Activated CD8-positive, alpha-beta memory T cell treated with anti-CD3 and anti-CD28 coated beads for 1 hour (primary cell): Measurements from ENCODE around the gene OLFM4.

Source experiments
- DNase-seq, 2 donors: peaks; one replicate each; pipeline ENCODE4 v3.0.0-alpha.2; 2020; ENCODE audit warnings: low read depth in 1 of 2; ENCODE audit errors: extremely low read depth in 1 of 2

The OLFM4 gene

DNA sequence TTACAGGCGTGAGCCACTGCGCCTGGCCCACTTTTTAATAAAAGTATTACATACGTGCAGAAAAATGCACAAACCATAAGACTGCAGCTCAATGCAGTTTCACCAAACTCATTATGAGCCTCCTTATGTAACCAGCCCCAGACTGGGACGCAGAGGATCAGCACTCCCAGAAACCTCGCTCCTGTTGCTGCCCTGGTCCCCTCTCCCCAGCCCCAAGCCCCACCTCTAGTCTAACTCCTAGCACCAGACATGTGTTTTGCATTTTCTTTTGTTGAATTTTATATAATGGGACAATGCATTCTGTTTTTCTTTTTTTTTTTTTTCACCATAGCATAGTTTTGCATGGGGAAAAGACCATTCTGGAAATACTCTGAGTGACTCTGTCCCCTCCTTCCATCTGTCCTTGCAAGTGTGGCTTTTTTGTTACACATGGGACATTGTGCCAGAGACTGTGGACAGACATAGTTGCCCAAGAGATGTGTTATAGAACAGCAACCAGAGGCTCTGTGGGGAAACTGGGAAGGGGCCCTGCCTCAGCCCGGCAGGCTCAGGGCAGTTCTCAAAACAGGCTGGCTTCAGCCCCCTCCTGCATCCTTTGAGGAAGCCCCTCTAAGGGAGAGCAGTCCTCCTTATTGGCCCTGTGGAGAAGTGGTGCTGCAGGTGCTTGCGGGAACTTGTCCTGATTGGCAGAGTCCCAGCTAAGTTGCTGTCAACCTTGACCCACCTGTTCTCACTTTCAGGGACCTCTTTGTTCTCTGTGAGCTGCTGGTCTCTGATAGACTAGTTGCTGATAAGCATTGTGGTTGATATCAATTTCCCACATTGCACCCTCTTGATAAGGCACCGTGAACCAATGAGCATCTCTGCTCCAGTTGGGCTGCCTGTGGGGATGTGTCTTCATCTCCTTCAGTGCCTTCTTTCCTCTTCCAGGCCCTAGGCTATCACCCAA lies 13.8 kb upstream of the OLFM4 start:
- no peak for DNase-seq

DNA sequence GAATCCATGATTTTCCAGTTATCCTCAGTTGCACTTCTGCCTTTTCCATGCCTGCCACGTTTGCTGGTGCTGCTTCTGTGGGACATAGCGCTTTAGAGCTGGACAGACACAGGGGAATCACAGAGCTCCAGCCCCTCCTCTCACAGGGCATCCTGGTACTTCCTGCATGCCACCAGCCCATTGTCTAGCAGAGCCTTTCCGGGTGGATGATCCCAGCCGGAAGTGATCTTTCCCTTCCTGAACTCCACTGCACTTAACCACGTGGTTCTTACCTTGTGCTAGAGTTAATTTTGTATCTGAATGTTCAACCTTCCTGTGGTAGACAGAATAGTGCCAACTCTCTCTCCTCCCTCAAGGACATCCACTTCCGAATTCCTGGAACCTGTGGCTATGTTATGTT lies 12.6 kb upstream of the OLFM4 start:
- no peak for DNase-seq

DNA sequence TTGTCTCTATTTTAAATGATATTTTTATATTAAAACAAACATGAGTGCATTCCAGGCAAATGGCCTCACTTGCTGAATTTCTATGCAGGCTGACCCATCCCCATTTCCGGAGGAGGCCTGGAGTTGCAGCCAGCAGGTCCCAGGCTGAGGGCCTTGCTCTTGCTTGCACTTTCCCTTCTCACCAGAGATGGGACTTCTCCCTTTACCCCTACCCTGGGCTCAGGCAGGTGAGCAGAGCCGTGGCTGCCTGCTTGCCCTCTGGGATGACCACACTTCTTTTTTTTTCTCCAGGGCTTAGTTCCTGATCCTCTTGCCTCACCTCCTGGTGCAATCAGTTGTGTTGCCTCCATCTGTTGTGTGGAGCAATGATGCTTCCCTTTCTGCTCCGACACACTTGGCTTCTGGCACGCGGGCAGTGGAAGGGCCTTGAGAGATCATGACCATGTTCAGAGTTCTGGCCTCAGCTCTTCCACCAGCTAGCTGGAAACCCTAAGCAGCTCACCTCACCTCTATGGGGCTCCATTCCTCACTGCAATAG lies 11.1 kb upstream of the OLFM4 start:
- no peak for DNase-seq

DNA sequence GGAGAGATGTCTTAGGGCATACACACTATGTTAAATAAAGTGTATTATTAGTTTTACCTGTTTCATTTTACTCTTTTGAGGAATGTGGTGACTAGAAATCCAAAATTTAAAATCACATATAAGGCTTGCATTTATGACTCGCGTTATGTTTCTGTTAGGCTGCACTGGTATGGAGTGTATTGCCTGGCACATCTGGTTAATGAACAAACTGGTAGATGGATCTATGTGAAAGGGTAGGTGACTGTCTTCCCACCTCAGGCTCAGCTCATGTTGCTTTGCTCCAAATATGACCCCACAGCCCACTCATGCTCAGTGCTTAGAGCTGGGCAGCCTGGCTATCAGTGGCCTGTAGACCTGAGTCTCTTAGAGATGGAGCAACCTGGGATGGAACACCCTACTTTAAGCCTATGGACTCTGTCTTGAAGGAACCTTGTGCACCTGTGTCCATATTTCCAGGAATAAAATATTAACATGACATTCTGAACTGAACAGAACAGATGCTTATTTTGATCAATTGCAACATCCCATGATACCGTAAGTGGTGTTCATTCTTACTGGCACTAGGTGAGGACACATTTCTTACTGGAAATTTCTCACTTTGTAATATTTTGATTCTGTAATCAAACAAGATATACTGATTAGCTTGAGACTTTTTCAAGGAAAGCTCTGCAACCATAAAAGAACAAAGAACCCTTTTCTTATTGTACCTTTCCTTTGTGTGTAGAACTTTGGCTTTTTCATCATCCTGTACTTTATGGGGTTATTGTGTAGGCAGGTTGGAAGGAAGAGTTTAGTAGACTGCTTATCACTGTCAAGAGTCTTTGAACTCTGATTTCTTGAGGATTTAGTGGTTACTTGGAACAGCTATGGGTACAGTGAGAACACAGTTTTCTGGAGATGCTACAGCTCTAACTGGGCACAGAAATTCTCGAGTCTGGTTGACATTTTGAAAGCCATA lies 9.6 kb upstream of the OLFM4 start:
- DNase-seq = no peak

DNA sequence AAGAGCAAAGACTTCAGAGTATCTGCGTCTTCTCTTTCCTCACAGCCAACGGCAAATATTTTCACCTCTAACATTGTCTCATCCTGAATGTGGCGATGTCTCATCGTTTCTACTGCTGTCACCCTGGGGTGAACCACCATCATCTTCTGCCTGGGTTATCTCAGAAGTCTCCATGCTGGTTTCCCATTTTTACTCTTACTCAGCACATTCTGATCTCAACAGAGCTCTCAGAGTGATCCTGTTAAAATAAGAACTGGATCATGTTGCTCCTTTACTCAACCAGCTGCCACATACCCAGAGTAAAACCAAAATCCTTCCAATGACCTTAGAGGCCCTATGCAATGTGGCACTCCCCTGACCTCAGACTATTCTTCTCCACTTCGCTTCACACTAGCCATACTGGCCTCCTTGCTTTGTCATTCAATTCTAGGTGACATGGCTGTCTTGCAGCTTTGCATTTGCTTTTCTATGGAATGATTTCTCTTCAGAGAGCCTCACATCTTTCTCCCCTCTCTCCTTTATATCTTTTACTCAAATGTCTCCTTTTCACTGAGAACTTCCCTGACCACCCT lies 7.8 kb upstream of the OLFM4 start:
- no peak for DNase-seq

DNA sequence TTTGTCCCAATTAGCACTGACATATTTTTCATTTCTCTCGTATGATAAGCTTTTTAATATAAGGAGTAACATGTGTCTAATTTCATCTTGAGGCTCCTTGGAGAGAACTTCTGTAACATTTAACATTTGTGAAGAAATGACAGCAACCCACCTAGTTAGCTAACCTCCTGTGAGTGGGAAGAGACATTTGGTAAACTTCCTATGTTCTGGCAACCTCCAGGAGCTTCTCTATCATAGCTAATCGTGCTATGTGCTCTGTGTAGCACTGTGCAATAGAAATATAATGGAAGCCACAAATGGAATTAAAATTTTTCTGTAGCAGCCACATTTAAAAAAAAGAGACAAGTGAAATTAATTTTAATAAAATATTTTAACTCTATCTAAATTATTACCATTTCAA lies 5.4 kb upstream of the OLFM4 start:
- DNase-seq = no peak

DNA sequence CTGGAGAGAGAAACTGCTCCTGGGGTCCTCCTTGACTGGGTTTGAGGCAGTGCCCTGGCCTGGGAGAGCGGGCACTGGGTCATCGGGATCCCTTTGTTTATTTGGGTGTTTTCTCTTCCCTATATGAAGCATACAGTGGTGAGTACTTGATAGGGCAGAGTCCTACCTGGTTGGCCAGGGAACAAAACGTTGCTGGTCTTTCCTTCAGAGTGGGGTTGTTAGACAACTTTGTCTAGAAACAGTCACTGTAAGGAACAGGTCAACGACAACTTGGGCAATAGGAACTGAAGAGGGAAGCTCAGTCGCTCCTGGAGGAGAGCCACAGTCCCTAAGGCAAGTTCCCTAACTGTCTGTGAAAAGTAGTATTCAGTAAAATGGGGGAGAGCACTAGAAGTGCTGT lies 550 bp upstream of the OLFM4 start:
- DNase-seq = no peak

DNA sequence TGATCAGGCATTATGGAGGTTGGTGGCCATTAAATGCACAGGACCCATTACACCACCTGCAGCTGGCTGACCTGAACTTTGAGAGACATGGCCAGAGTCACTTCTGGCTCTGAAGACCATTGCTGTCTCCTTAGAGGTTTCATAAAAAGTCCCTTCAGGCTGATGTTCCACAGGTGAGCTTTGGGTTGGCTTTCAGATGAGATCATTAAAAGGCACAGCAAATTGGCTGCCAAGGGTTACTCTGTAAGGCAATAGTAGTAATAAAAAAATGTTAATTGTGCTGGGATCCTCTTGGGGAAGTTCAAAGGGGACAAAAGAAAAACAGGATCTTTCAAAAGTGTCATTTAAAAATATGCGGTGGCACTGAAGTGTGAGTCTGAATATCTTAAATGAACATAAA lies 4.2 kb downstream of the OLFM4 start:
- DNase-seq = no peak

DNA sequence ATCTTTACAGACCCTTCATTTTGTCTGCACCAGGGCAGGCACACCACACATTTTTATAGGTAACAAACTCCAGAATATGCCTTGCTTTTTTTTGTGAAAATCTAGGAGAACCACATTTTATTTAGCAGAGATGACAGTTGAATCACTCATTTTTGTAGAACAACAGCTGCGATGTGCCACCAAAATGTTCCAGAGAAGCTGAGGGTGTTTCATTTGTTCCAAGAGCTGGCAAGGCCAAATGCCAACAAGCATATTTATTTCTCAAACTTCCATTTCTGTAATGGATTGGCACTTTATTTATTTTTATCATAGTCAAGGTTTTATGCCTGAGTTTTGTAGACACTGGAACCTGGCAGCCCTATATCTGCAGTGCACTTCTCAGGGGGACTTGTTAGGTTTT lies 10.4 kb downstream of the OLFM4 start:
- no peak for DNase-seq

DNA sequence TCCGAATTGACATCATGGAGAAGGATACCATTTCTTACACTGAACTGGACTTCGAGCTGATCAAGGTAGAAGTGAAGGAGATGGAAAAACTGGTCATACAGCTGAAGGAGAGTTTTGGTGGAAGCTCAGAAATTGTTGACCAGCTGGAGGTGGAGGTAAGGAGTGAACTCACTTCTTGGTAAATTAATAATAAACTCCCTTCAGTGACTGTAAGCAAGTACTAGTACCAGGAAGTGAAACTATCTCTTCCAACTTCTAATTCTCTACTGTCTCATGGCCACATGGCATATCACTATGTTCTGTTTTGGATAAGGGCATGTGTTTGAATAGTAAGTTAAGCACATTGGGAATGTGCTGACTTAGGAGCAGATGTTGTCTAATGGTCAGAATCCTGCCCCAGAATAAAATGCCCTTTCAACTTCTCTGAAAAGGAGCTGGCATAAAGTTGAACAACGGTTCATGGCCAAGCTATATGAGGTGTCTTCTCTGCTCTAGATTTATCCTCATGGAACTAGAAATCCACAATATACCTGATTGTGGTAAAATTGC lies 13.4 kb downstream of the OLFM4 start:
- no peak for DNase-seq

DNA sequence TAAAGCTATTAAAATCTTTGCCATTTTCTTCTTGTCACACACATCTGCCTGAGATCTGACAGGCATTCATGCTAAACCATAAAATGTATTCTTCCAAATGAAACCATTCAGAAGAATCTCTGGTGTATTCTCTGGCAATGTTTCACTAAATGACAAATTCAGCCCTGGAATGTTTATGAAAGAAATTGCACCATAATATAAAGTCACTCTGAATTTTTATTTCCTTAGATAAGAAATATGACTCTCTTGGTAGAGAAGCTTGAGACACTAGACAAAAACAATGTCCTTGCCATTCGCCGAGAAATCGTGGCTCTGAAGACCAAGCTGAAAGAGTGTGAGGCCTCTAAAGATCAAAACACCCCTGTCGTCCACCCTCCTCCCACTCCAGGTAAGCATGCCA lies 14.3 kb downstream of the OLFM4 start:
- no peak for DNase-seq

DNA sequence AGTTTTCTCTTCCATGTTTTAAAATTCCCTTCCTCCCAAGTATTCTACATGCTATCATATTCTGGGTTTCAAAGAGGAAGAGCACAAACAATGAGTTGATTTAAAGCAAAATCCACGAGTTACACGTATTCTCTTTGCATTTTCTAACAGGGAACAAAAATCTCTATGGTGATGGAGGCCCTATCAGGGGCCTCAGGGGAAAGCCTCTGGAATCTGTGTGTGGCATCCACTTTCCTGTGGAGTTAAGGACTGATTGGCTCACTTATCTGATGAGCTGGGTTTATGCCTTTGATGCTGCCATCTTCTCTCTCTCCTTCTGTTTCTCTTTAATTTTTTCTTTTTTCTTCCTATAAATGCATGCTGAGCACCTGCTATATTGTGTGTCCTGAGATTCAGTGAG lies 14.8 kb downstream of the OLFM4 start:
- no peak for DNase-seq

DNA sequence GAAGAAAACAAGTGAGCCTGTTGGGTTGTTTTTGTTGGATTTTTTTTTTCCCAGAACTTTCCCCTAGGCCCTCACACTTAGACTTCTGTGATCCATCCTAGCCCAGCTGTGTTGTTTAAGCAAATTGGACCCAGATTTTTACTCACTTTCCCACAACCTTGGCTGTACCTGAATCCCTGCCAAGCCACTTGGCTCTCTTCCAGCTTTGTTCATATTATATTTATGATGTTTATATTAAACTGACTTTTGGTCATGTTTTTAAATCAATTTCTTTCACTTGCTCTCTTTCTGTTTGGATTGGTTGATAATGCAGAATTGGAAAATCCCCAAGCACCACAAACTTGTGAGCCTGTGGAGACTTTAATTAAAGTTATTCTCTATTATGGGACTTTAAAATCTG lies 16.6 kb downstream of the OLFM4 start:
- DNase-seq = no peak

DNA sequence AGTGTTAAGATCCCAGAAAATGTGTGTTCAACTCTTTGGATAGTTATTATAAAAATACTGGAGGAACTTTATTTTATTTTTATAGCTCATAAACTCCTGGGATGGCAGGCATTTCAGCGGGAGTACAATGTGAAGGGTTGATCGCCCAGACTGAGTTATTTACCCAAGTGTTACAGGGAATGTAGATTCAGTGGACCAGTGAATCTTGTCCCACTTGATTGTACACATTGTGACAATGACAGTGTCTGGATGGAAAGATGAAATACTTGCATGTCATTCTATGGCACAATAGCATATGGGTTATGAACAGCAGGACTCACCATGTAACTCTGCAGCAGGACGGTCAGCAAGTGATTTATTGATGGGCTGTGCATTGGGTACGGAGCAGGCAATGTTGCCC lies 20.3 kb downstream of the OLFM4 start:
- DNase-seq = no peak

DNA sequence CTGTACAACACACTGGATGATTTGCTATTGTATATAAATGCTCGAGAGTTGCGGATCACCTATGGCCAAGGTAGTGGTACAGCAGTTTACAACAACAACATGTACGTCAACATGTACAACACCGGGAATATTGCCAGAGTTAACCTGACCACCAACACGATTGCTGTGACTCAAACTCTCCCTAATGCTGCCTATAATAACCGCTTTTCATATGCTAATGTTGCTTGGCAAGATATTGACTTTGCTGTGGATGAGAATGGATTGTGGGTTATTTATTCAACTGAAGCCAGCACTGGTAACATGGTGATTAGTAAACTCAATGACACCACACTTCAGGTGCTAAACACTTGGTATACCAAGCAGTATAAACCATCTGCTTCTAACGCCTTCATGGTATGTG lies 21.5 kb downstream of the OLFM4 start:
- no peak for DNase-seq

DNA sequence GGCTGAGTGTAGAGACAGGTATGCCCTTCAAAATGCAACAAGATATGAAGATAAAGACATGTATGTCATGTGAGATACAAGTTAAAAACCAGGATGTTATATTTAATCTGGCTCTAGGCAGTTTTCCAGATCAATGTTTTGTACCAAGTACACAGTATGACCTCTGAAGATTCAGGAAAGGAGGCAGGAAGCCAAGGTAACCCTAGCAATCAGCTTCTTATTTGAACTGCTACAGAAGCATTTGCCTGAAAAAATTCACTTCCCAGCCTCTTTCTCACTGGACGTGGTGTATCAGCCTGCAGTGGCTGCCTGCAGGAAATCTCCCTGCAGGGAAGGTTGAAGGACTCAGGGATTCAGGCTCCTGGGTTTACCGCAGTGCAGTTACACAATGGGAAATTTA lies 24.1 kb downstream of the OLFM4 start:
- no peak for DNase-seq

DNA sequence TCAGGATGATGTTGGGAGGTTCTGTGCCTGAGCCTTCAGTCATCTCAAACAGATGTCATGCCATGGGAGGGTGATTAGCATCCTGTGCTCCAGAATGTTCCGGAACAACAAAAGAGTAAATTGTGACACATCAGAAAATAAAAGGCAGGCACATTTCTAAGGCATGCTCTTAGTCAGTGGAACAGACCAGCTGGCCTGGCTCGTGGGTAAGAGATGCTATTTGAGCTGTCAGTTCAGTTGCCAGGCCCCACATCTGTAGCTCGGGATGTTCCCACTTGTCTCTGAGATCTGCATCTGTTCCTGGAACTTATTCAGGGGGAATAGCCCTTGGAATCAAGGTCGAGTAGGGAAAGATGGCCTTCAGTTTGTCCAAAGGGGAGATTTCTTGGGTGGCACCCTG lies 26.0 kb downstream of the OLFM4 start:
- DNase-seq = no peak

DNA sequence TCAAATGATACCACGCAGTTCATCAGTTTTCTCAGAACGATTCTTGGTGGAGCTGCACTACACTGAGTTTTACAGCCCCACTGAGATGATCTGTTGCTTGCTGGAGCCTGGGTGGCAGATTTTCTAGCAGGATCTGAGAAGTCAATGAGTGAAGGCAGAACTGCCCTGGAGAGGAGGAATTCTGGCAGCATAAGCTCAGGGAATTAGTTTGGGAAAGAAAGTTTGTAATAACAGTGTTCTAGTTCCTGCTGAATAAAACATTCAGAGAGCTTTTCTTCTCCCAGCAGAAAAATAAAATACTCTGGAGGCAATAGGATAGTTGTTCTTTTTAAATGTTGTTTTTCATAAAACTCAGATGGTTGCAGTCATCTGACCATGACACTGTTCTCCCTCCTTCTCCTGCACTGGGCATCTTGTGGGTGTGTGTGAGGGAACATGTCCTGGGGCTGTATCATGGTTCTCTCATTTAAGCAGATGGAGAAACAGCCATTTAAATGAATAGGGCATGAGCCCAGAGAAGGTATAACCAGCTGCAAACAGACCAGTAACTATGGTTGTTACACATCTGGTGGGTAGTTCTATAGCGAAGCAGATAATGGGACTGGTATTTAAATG lies 29.6 kb downstream of the OLFM4 start:
- DNase-seq = no peak

DNA sequence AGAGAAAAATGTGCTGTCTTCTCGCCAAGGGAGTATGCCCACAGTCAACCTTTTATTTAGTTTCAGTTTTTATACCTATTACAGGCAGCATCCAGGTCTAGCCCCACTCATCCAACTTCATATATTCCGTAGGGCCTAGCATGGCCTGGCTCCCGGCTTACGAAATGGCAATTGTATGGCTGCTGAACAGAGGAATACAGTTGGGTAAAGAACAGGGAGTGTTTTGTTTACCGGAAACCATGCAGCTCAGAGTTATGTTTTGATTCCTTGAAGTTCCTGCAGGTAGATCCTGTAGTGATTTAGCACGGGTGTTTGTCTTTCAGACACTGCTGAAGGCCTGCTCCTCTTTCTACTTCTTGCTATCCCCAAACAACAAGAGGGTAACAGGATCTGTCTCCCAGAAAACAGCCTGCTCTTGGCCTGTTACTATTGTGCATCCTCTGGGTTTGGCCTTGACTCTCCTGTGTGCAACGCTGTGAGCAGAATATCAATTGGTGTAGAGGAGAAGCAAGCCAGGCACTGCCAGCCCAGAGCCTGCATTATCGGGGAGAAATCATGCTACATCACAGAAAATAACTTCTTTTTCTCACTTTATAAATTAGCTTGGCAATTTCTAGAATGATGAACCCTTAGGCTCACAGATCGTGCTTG lies 32.4 kb downstream of the OLFM4 start:
- no peak for DNase-seq

DNA sequence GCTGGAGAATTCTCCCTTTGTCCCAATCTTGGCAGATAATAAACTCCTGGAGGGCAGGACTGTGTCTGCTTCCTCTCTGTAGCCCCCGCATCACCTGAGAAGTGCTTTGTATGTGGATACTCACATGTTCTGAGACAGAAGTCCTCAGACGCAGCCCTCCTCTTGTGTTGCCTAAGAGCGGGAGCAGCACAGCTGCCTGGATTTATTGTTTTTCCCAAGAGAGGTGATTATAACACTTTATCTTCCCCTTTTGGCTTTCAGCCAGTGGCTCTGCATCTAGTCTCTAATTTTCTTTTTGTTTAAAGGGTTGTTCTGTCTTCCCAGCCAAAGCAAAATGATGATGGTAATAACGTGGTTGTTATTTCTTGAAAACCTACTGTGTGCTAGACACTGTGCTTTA lies 36.1 kb downstream of the OLFM4 start:
- no peak for DNase-seq
